C4-2B (cell line): Measurements from ENCODE around the gene C4orf50.

Source experiments
- H3K27ac ChIP-seq: fragments of 450-650 bp; 2 replicates; pipeline ENCODE4 v1.5.1; 2017
- ZFX ChIP-seq: fragments of 450-650 bp; IDR thresholded peaks from 2 replicates; pipeline ENCODE4 v1.6.1; 2017
- TF ChIP-seq, protein P1 (sequence below): fragments of 450-650 bp; conservative IDR thresholded peaks from 2 replicates; pipeline ENCODE4 v1.5.1; 2017; ENCODE audit warnings: mild to moderate bottlenecking

C4orf50 gene

DNA sequence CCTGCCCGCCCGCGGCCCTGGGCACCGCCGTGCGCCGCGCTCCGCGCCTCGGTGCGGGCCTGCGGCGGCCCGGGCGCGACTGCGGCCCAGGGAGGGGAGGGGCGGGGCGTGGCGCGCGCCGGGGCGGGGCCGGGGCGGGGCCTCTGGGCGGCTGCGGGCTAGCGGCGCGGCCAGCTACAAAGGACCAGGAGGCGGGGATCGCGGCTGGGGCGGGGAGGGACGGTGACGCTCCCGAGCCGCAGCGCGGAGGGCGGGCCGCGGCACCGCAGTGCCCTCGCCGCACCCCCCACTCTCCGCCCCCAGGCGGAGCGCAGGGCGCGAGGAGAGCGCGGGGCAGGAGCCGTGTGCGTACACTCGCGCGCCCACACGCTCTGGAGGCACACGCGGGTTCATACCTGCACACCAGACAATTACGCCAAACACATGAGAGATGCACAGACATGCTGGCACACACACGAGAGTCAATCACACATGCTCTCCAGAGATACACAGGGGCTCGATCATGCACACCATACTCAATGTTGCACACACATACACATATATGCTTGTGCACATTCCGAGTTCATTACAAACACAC, 125.1 kb downstream of the C4orf50 start, which contains the start of gene CRMP1:
TSS of gene CRMP1 (minus strand) at position 83 of the 577 bp plus-strand sequence. CDS start 117 bp downstream, outside the sequence.
- no peak within 1 kb of the TSS for H3K27ac ChIP-seq
- no peak for TF ChIP-seq ZFX
- TF ChIP-seq, protein P1, sequence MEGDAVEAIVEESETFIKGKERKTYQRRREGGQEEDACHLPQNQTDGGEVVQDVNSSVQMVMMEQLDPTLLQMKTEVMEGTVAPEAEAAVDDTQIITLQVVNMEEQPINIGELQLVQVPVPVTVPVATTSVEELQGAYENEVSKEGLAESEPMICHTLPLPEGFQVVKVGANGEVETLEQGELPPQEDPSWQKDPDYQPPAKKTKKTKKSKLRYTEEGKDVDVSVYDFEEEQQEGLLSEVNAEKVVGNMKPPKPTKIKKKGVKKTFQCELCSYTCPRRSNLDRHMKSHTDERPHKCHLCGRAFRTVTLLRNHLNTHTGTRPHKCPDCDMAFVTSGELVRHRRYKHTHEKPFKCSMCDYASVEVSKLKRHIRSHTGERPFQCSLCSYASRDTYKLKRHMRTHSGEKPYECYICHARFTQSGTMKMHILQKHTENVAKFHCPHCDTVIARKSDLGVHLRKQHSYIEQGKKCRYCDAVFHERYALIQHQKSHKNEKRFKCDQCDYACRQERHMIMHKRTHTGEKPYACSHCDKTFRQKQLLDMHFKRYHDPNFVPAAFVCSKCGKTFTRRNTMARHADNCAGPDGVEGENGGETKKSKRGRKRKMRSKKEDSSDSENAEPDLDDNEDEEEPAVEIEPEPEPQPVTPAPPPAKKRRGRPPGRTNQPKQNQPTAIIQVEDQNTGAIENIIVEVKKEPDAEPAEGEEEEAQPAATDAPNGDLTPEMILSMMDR, result no peak

DNA sequence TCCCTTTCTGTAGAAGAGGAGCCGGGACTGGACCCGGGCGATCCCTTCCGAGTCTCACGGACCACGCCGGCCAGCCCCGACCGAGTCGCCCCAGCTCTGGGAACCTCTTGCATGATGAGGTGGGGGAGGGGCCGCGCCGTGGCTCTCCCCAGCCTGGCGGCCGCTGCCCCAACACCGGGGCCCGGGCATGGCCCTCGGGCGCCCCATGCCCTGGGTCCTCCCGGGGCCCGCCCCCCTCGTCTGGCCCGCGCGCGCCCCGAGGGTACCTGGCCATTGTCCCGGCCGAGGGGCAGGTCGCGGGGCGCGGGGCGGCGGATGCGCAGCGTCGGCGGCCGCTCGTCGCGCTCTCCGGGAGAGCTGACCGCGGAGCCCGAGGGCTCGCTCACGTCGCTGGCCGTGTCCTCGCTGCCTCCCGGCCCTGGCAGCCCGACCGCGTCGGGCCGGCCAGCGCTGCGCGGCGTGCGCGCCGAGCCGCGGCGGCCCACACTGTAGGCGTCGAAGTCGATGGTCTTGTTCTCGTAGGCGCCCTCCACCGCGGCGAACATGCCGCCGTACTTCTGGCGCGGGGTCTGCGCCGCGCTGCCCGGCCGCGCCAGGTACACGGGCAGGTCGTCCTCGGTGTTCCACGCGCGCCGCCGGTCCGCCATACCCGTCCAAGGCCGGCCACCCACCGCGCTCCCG, 125.8 kb downstream of the C4orf50 start:
- H3K27ac ChIP-seq, result no peak overlapping the region
- TF ChIP-seq, protein P1, result no peak
- no peak for TF ChIP-seq ZFX

DNA sequence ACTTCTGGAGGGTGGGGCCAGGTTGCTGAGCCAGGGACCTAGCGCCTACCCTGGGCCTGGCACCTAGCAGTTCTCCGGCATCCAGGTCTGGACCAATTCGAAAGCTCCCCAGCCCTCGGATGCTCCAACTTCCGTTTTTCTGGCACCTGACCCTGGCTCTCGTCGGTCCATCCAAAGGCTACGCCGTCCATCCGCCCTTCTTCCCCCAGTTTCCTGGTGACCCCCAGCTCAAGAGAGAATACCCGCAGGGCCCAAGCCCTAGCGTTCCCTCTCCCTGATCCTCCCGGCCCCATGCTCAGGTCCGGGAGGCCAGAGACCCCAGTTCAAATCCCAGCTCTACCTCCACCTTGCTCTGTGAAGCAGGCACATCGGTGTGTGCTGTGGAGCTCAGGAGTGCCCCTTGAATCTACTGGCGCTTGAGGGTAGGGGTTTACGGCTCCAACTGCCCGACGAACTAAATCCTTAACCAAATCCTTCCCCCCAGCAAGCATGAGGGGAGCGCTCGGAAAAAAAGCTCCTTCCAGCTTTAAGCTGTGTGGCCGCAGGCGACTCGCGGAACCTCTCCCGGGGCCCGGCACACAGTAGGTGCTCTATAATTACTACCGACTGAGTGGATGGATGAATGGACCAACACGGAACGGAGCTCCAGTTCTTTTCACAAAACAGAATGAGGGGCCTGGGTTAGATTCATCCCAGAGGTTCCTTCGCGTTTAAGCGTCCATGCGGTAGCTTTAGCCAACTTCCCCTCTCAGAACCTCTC, 126.5 kb downstream of the C4orf50 start:
- H3K27ac ChIP-seq, result no peak overlapping the region
- no peak for TF ChIP-seq ZFX
- TF ChIP-seq, protein P1, result no peak

DNA sequence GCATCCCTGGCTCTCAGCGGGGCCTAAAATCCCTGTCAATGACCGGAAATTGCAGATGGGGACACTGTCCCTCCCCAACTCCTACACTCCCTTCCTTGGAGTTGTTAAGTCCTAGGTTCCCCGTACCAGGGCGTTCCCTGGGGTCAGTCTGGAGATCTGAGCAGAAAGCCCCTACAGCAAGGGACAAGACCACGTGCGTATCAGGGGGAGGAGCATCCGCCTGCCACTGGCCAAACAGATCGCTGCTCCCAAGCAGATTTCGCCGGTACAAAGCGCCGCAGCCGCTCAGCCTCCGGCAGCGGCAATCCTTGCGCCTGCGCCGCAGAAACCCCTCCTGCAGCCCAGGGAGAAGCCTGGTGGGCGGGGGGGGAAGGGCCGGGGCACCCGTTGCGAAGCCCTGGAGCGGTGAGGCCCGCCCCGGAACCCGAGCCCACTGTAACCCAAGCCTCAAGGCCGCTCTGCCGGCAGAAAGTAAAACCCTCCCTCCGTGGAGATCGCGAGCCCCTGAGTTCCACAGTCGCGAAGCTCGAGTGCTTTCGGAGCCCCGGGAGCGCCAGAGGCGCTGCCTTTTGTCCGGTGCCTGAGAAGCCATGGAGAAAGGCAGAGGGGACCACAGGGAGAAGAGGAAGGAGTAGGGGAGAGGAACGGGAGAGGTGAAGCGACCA, 128.0 kb downstream of the C4orf50 start:
- no peak overlapping the region for H3K27ac ChIP-seq
- TF ChIP-seq, protein P1, result no peak
- TF ChIP-seq ZFX, result no peak

DNA sequence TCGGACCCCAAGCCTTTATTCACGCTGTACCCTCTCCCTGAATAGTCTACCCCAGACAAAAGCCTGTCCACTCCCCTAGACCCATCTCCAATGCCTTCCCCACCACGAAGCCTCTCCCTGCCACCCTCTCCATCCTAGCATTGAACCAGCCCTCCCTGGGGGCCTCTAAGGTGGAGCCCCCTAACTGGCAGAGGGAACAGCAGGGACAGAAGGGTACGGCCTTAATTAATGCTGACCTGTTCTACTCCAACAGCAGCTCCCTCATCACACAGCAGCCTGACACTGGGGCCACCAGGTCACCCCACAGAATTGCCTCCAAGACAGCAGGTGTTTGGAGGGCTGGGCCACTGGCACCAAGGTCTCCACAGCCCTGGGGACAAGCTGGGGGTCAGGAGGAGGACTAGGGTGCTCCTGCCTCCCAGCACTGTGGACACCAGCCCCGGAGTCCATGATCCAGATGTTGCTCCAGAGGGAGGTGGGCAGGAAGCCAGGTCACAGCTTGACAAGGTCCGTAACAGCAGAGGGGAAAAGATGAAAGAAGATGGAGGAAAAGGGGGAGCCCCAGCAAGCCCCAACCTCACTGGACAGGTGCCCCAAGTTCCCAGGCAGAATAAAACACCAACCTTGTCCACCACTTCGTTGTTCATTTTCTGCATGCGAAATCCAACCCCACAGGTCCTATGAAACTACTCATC, 129.1 kb downstream of the C4orf50 start:
- TF ChIP-seq, protein P1, result no peak
- no peak for TF ChIP-seq ZFX
- H3K27ac ChIP-seq, result no peak overlapping the region

DNA sequence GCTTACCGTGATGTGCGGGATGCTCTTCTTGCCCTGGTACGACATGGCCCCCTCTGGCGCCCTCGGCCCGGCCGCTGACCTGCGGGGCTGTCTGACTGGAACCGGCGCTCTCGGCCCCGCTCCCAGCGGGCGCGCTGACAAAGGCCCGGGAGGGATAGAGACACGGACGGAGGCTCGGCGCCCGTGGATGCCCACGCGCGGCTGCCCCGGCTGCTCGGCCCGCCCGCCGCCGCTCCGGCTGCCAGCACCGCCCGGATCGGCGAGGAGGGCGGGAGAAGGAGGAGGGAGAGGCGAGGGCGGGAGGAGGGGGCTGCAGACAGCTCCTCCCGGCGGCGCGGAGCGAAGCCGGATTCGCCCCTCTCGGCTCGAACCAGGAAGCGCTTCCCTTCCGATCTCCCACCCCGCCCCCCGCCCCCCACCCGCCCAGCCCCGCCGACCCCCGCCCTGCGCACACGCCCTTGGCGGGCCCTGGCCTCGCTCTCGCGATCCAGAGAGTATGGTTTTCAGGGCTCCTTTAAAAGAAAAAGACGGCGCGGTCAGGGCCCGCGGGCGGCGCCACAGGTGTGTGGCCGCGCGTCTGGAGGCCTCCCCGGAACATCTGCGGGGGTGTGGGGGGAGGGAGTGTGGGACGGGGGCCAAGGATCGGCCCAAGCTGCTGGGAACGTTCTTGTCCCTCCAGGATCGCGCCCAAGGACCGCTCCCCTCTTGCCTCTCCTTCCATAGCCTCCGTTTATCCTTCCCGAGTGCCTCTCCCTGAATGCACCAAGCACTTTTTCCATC, 129.8 kb downstream of the C4orf50 start:
- TF ChIP-seq, protein P1, result no peak
- TF ChIP-seq ZFX, result no peak
- H3K27ac ChIP-seq, result no peak overlapping the region
